Measurements from ENCODE around the gene GNGT2. TPM values are rescaled to one million over a fixed set of nuclear protein-coding genes. Genes with fewer than 3 reads are reported as not detected.

Gene GNGT2
- polyA plus RNA-seq, 1 of the 3 experiments (the other 2 are of a cell fraction), result 11.0 TPM

GRCh38 chr17:49247944-49248343 lies 37.6 kb upstream of the GNGT2 start:
- WGBS (ENCODE audit: low lambda C conversion rate), result 38% methylated on average over 7 of the region's 7 CpGs
- Histone ChIP-seq H3K9me3 (no peaks in the 10 kb centered on the region), H3K79me2 (ENCODE audit: insufficient read depth) (no peaks in the 10 kb centered on the region), H3K4me2 (no peak overlapping the region), H3K4me1 (ENCODE audit: control insufficient read depth in 1 of 2, insufficient read depth in 2 of 2, low read depth in 1 of 2, low read length in 1 of 2) (no peaks in the 10 kb centered on the region), H3K27me3 (ENCODE audit: insufficient read depth) (peaks cover 45% of the 10 kb centered on the region; the same call in 1 of the 2 replicates), H3K9me2 (no peaks in the 10 kb centered on the region), H3K4me3 (ENCODE audit: low read depth in 2 of 2, low read length in 1 of 2) (no peak overlapping the region), H3F3A (replicated peaks; ENCODE audit: insufficient read depth) (peaks cover 4% of the 10 kb centered on the region), H4K20me1 (ENCODE audit: insufficient read depth) (no peaks in the 10 kb centered on the region), H3K27ac (ENCODE audit: low read depth in 2 of 2, low read length in 1 of 2) (no peak overlapping the region), H3K9ac (no peak overlapping the region), H3K36me3 (replicated peaks in 1 of 2; ENCODE audit: control insufficient read depth in 1 of 2, insufficient read depth in 2 of 2, low read length in 1 of 2) (no peaks in the 10 kb centered on the region), H2AFZ (ENCODE audit: low read depth) (no peak overlapping the region)
- no peak for DNase-seq
- TF ChIP-seq ELF1 (IDR thresholded peaks at IDR 0.05) (no peak), MEF2A (IDR thresholded peaks at IDR 0.05; ENCODE audit: borderline replicate concordance, low read depth) (no peak), USF1 (IDR thresholded peaks at IDR 0.05; ENCODE audit: borderline replicate concordance, low read depth) (no peak), RFX5 (IDR thresholded peaks at IDR 0.05; ENCODE audit: low read length) (no peak), USF2 (IDR thresholded peaks at IDR 0.05; ENCODE audit: borderline replicate concordance, low read depth, low read length) (no peak), FOSL2 (IDR thresholded peaks at IDR 0.05; ENCODE audit: borderline replicate concordance, low read depth) (no peak), SMC3 (IDR thresholded peaks at IDR 0.05; ENCODE audit: low read depth, low read length) (no peak)
- ChIA-PET POLR2A (no interaction called here), CTCF (interaction anchor here (0.8 to 2.0 kb wide), 6 partner anchors 13 to 160 kb away, joined by 3 to 7 read pairs (median 4); no protein-coding TSS in a partner anchor)

GRCh38 chr17:49244839-49245238 lies 34.5 kb upstream of the GNGT2 start:
- WGBS (ENCODE audit: low lambda C conversion rate), result 77% methylated on average over 4 of the region's 4 CpGs
- no peaks in the 10 kb centered on the region for H3F3A ChIP-seq (replicated peaks; ENCODE audit: insufficient read depth)
- POLR2A ChIA-PET, result no interaction called here
- H4K20me1 ChIP-seq (ENCODE audit: insufficient read depth), result no peaks in the 10 kb centered on the region
- H3K4me2 ChIP-seq, result no peak overlapping the region
- H3K4me3 ChIP-seq (ENCODE audit: low read depth in 2 of 2, low read length in 1 of 2), result no peak overlapping the region
- H3K27me3 ChIP-seq (ENCODE audit: insufficient read depth), result peaks cover 41% of the 10 kb centered on the region
- H3K9me2 ChIP-seq, result no peaks in the 10 kb centered on the region
- no peak for DNase-seq
- H3K79me2 ChIP-seq (ENCODE audit: insufficient read depth), result no peaks in the 10 kb centered on the region
- no peak overlapping the region for H3K9ac ChIP-seq
- no peak overlapping the region for H3K27ac ChIP-seq (ENCODE audit: low read depth in 2 of 2, low read length in 1 of 2)
- H3K36me3 ChIP-seq (replicated peaks in 1 of 2; ENCODE audit: control insufficient read depth in 1 of 2, insufficient read depth in 2 of 2, low read length in 1 of 2), result no peaks in the 10 kb centered on the region
- TF ChIP-seq GATA2 (CRISPR knock-in tag; IDR thresholded peaks at IDR 0.05) (no peak), EZH2phosphoT487 (IDR thresholded peaks at IDR 0.05; ENCODE audit: borderline replicate concordance, low read depth) (no peak), MXI1 (IDR thresholded peaks at IDR 0.05; ENCODE audit: low read depth, low read length) (no peak), TEAD4 (IDR thresholded peaks at IDR 0.05; ENCODE audit: borderline replicate concordance, insufficient read depth) (no peak), ELF1 (IDR thresholded peaks at IDR 0.05) (no peak), RCOR1 (IDR thresholded peaks at IDR 0.05; ENCODE audit: low read length) (no peak), NRF1 (IDR thresholded peaks at IDR 0.05; ENCODE audit: low read depth, low read length) (no peak), REST (IDR thresholded peaks at IDR 0.05; ENCODE audit: low read depth, low read length) (no peak), CHD2 (IDR thresholded peaks at IDR 0.05; ENCODE audit: low read length, partially characterized antibody) (no peak), JUND (IDR thresholded peaks at IDR 0.05) (no peak), PBX3 (IDR thresholded peaks at IDR 0.05) (no peak), SIN3A (IDR thresholded peaks at IDR 0.05; ENCODE audit: borderline replicate concordance, low read depth, low read length) (no peak), NFIC (IDR thresholded peaks at IDR 0.05; ENCODE audit: borderline replicate concordance) (no peak), MAX (IDR thresholded peaks at IDR 0.05; ENCODE audit: low read depth) (no peak), RFX5 (IDR thresholded peaks at IDR 0.05; ENCODE audit: low read length) (no peak)
- H3K4me1 ChIP-seq (ENCODE audit: control insufficient read depth in 1 of 2, insufficient read depth in 2 of 2, low read depth in 1 of 2, low read length in 1 of 2), result no peaks in the 10 kb centered on the region
- CTCF ChIA-PET, result interaction anchor here (2.3 kb wide), 1 partner anchor 18 kb away, joined by 13 read pairs; no protein-coding TSS in a partner anchor
- no peak overlapping the region for H2AFZ ChIP-seq (ENCODE audit: low read depth)
- H3K9me3 ChIP-seq, result no peaks in the 10 kb centered on the region

All from SK-N-SH (cell line).